Measurements from ENCODE around the gene SALL2.

GRCh38 chr14:21539189-21539940, 13.2 kb upstream of the SALL2 start:
- TF ChIP-seq CTCF (conservative IDR thresholded peaks at IDR 0.05) (no peak), ZFX (IDR thresholded peaks at IDR 0.05) (no peak)

Data from C4-2B (cell line).